ENCODE measurements around the gene SVEP1. TPM values are rescaled to one million over a fixed set of nuclear protein-coding genes. Genes with fewer than 3 reads are reported as not detected.

The SVEP1 gene
- total RNA-seq, 1 donor from 2014 or later, result 0.56 TPM

DNA sequence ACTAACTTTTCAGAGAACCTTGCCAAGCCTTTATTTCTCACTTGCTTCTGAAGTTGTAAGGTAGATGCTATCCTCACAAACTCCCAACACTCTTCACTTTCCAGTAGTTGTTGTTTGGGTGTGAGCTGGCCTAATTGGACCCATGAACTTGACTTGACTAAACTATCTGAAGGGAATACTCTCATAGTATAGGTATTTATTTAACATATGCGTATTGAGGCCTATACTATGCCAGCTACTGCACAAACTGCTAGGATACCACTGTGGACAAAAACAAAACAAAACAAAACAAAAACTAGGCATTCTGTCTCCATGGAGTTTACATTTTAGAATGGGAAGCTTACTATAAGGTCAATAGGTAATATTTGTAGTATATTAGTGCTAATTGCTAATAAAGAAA lies 243.2 kb downstream of the SVEP1 start:
- no peaks in the 10 kb centered on the region for H3K9me3 Mint-ChIP-seq
- H3F3A ChIP-seq (ENCODE audit: low read depth), result no peaks in the 10 kb centered on the region
- no peak overlapping the region for H3K27ac ChIP-seq
- no peaks in the 10 kb centered on the region for H3K4me1 ChIP-seq
- no peak overlapping the region for H3K4me2 ChIP-seq
- H2AFZ ChIP-seq (replicated peaks), result no peak overlapping the region
- no peak for DNase-seq (ENCODE audit: low spot score)
- no peaks in the 10 kb centered on the region for H4K20me1 ChIP-seq (ENCODE audit: low read depth)
- H3K36me3 ChIP-seq, result no peaks in the 10 kb centered on the region
- H3K9ac ChIP-seq, result no peak overlapping the region
- H3K4me3 Mint-ChIP-seq, result no peak overlapping the region
- H3K9me3 ChIP-seq (ENCODE audit: low read depth), result no peaks in the 10 kb centered on the region
- H3K27me3 ChIP-seq, result no peaks in the 10 kb centered on the region
- H3K27me3 Mint-ChIP-seq (ENCODE audit: insufficient read depth, low read depth), result no peaks in the 10 kb centered on the region
- H3K4me1 Mint-ChIP-seq, result no peaks in the 10 kb centered on the region
- TF ChIP-seq EZH2phosphoT487 (IDR thresholded peaks at IDR 0.05) (no peak), CTCF (IDR thresholded peaks at IDR 0.05) (no peak), EZH2 (IDR thresholded peaks at IDR 0.05) (no peak)
- no peaks in the 10 kb centered on the region for H3K79me2 ChIP-seq (ENCODE audit: low read depth)
- H3K27ac Mint-ChIP-seq, result no peak overlapping the region
- no peak overlapping the region for H3K4me3 ChIP-seq
- no peaks in the 10 kb centered on the region for H3K36me3 Mint-ChIP-seq

- no peaks in the 10 kb centered on the region for H4K20me1 ChIP-seq (ENCODE audit: low read depth)
- H3K9me3 Mint-ChIP-seq, result no peaks in the 10 kb centered on the region
- no peak overlapping the region for H3K27ac Mint-ChIP-seq
- no peaks in the 10 kb centered on the region for H3K4me1 ChIP-seq
- H3K27ac ChIP-seq, result no peak overlapping the region
- H2AFZ ChIP-seq (replicated peaks), result no peak overlapping the region
- no peak overlapping the region for H3K4me3 ChIP-seq
- no peaks in the 10 kb centered on the region for H3K27me3 Mint-ChIP-seq (ENCODE audit: insufficient read depth, low read depth)
- no peaks in the 10 kb centered on the region for H3K9me3 ChIP-seq (ENCODE audit: low read depth)
- no peaks in the 10 kb centered on the region for H3K36me3 ChIP-seq
- H3F3A ChIP-seq (ENCODE audit: low read depth), result no peaks in the 10 kb centered on the region
- no peak overlapping the region for H3K4me3 Mint-ChIP-seq
- no peaks in the 10 kb centered on the region for H3K79me2 ChIP-seq (ENCODE audit: low read depth)
- no peaks in the 10 kb centered on the region for H3K27me3 ChIP-seq
- TF ChIP-seq EZH2phosphoT487 (IDR thresholded peaks at IDR 0.05), result no peak
- TF ChIP-seq EZH2 (IDR thresholded peaks at IDR 0.05), result no peak
- TF ChIP-seq CTCF (IDR thresholded peaks at IDR 0.05), result no peak
- H3K4me2 ChIP-seq, result no peak overlapping the region
- no peak for DNase-seq (ENCODE audit: low spot score)
- no peaks in the 10 kb centered on the region for H3K4me1 Mint-ChIP-seq
- no peak overlapping the region for H3K9ac ChIP-seq
- no peaks in the 10 kb centered on the region for H3K36me3 Mint-ChIP-seq
Observed at GRCh38 chr9:110334871-110335270, 244.7 kb downstream of the SVEP1 start.

DNA sequence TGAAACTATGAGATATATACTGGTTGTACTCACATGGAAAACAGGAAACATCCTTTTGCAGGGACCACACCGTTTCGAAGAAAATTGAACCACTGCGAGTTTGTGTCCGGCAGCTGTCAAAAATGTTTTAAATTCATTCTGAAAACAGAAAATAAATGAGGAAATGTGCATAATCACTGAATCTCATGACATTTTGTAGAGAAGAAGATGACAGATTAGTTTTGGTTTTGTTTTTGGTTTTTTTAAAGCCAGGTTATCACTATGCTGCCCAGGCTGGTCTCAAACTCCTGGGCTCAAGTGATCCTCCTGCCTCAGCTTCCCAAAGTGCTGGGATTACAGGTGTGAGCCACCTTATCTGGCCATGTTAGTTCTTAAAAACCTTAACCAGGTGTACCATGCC lies 245.4 kb downstream of the SVEP1 start:
- no peaks in the 10 kb centered on the region for H3K9me3 ChIP-seq (ENCODE audit: low read depth)
- Mint-ChIP-seq H3K9me3 (no peaks in the 10 kb centered on the region), H3K4me1 (no peaks in the 10 kb centered on the region), H3K4me3 (no peak overlapping the region), H3K27ac (no peak overlapping the region), H3K36me3 (no peaks in the 10 kb centered on the region), H3K27me3 (ENCODE audit: insufficient read depth, low read depth) (no peaks in the 10 kb centered on the region)
- no peak overlapping the region for H3K27ac ChIP-seq
- H3K9ac ChIP-seq, result no peak overlapping the region
- H4K20me1 ChIP-seq (ENCODE audit: low read depth), result no peaks in the 10 kb centered on the region
- no peak overlapping the region for H3K4me3 ChIP-seq
- no peak for DNase-seq (ENCODE audit: low spot score)
- H3F3A ChIP-seq (ENCODE audit: low read depth), result no peaks in the 10 kb centered on the region
- no peak overlapping the region for H3K4me2 ChIP-seq
- no peak overlapping the region for H2AFZ ChIP-seq (replicated peaks)
- no peaks in the 10 kb centered on the region for H3K36me3 ChIP-seq
- no peak for TF ChIP-seq EZH2 (IDR thresholded peaks at IDR 0.05)
- no peak for TF ChIP-seq CTCF (IDR thresholded peaks at IDR 0.05)
- TF ChIP-seq EZH2phosphoT487 (IDR thresholded peaks at IDR 0.05), result no peak
- H3K4me1 ChIP-seq, result no peaks in the 10 kb centered on the region
- no peaks in the 10 kb centered on the region for H3K79me2 ChIP-seq (ENCODE audit: low read depth)
- H3K27me3 ChIP-seq, result no peaks in the 10 kb centered on the region

- Mint-ChIP-seq H3K27me3 (ENCODE audit: insufficient read depth, low read depth) (no peaks in the 10 kb centered on the region), H3K4me3 (no peak overlapping the region), H3K4me1 (no peaks in the 10 kb centered on the region), H3K36me3 (no peaks in the 10 kb centered on the region), H3K27ac (peak overlapping the region; percentile 37), H3K9me3 (no peaks in the 10 kb centered on the region)
- H3K9ac ChIP-seq, result no peak overlapping the region
- TF ChIP-seq CTCF (IDR thresholded peaks at IDR 0.05) (no peak), EZH2phosphoT487 (IDR thresholded peaks at IDR 0.05) (no peak), EZH2 (IDR thresholded peaks at IDR 0.05) (no peak)
- H3F3A ChIP-seq (ENCODE audit: low read depth), result no peaks in the 10 kb centered on the region
- H3K27ac ChIP-seq, result no peak overlapping the region
- H3K4me3 ChIP-seq, result no peak overlapping the region
- DNase-seq (ENCODE audit: low spot score), result no peak
- H3K4me1 ChIP-seq, result no peaks in the 10 kb centered on the region
- H4K20me1 ChIP-seq (ENCODE audit: low read depth), result no peaks in the 10 kb centered on the region
- H2AFZ ChIP-seq (replicated peaks), result no peak overlapping the region
- H3K9me3 ChIP-seq (ENCODE audit: low read depth), result no peaks in the 10 kb centered on the region
- no peak overlapping the region for H3K4me2 ChIP-seq
- H3K27me3 ChIP-seq, result no peaks in the 10 kb centered on the region
- H3K36me3 ChIP-seq, result no peaks in the 10 kb centered on the region
- H3K79me2 ChIP-seq (ENCODE audit: low read depth), result no peaks in the 10 kb centered on the region
Observed at GRCh38 chr9:110332766-110333165, 246.8 kb downstream of the SVEP1 start.

All from neural progenitor cell (in vitro differentiated cells).